Esophagus muscularis mucosa (tissue), 4 donors: ENCODE measurements around the gene EEPD1.

Experiments
- CTCF ChIP-seq, 3 experiments: fragments of 200-600 bp in 2 of 3; fragments of 450-650 bp in 1 of 3; sonication (generic) in 2 of 3; IDR thresholded peaks; one replicate each; pipeline ENCODE4 v1.5.1; 2017 to 2019; ENCODE audit warnings: antibody characterized with exemption in 3 of 3, mild to moderate bottlenecking in 2 of 3, moderate library complexity in 1 of 3
- EP300 ChIP-seq: sonication (generic); formaldehyde crosslinking; IDR thresholded peaks from one replicate; pipeline ENCODE4 v1.6.1; 2017; ENCODE audit warnings: antibody characterized with exemption
- POLR2A ChIP-seq: fragments of 450-650 bp; IDR thresholded peaks from one replicate; pipeline ENCODE4 v1.6.1; 2017; ENCODE audit warnings: antibody characterized with exemption, moderate library complexity, mild to moderate bottlenecking, low read depth
- POLR2AphosphoS5 ChIP-seq, 2 donors: sonication (generic); formaldehyde crosslinking; IDR thresholded peaks; one replicate each; pipeline ENCODE4 v1.6.1; 2017; ENCODE audit warnings: antibody characterized with exemption in 2 of 2

- no peak for TF ChIP-seq CTCF (IDR thresholded peaks at IDR 0.05)
- TF ChIP-seq POLR2A: no peak
- TF ChIP-seq EP300: no peak
- TF ChIP-seq POLR2AphosphoS5 (IDR thresholded peaks at IDR 0.05): no peak
Observed at GRCh38 chr7:36182854-36183604, 30.0 kb downstream of the EEPD1 start.
